SK-N-SH treated with all-trans-retinoic acid at 6 μM for 48 hours (cell line): Measurements from ENCODE around the gene MAP3K13.

ENCODE experiments used
- RARB ChIP-seq: fragments of 250-450 bp; sonication (Bioruptor Pico); IDR thresholded peaks from 2 replicates; pipeline ENCODE4 v1.8.0; 2021; ENCODE audit warnings: mild to moderate bottlenecking, moderate library complexity
- ZFP3 ChIP-seq: fragments of 250-450 bp; sonication (Bioruptor Pico); IDR thresholded peaks from 2 replicates; pipeline ENCODE4 v1.5.0; 2020; ENCODE audit warnings: mild to moderate bottlenecking, moderate library complexity

DNA sequence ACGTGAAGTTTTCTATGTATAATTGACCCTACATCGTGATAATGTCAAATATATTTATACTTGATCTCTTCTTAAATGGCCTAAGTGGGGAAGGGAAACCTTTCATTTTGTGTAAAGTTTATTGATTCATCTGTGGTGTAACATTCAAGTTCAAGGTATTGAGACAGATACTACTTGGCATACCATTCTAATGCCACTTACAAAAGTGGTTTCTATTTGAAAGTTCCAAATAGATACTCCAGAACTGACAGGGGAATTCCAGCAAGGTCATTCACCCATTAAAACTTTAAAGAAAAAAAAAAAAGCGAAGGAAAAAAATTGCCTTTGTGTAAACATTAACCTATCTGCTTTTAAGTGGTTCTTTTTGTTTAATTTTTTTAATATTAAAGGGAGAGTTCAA lies 45.3 kb upstream of the MAP3K13 start:
- TF ChIP-seq RARB, result no peak
- no peak for TF ChIP-seq ZFP3 (CRISPR knock-in tag)
